ENCODE data around the gene TSPAN10. TPM values are rescaled to one million over a fixed set of nuclear protein-coding genes. Genes with fewer than 3 reads are reported as not detected.
A peak's percentile ranks its signal among the peaks of the same experiment; 100 is the strongest.

TSPAN10 gene
- total and polyA plus RNA-seq, 2 of the 13 experiments (the other 11 are each of a cell fraction or from before 2014, with no cell fraction given) = 0.54 to 0.75 TPM

- peak; percentile 75 for TF ChIP-seq CBFB (CRISPR knock-in tag; IDR thresholded peaks at IDR 0.05)
- peak; percentile 53; the same call in 1 of the 2 replicates for TF ChIP-seq CHD2 (IDR thresholded peaks at IDR 0.05; ENCODE audit: low read depth, low read length)
- no peak for TF ChIP-seq ZNF18 (CRISPR knock-in tag; IDR thresholded peaks at IDR 0.05; ENCODE audit: insufficient replicate concordance)
- TF ChIP-seq ZNF3 (CRISPR knock-in tag; IDR thresholded peaks at IDR 0.05) = no peak; the same call in 1 of the 2 replicates
- peak; percentile 59; the same call in 1 of the 2 replicates for TF ChIP-seq BORCS8-MEF2B (CRISPR knock-in tag; IDR thresholded peaks at IDR 0.05)
- TF ChIP-seq ZNF850 (CRISPR knock-in tag; conservative IDR thresholded peaks at IDR 0.05) = peak; percentile 45; the same call in 1 of the 2 replicates
- TF ChIP-seq RARA (CRISPR knock-in tag; IDR thresholded peaks at IDR 0.05) = no peak
- peak; percentile 88; the same call in 1 of the 2 replicates for TF ChIP-seq ZNF788 (CRISPR knock-in tag; IDR thresholded peaks at IDR 0.05; ENCODE audit: borderline replicate concordance)
- peak; percentile 91 for TF ChIP-seq NFAT5 (CRISPR knock-in tag; IDR thresholded peaks at IDR 0.05)
- peak; percentile 77; the same call in 1 of the 2 replicates for TF ChIP-seq MEIS2 (CRISPR knock-in tag; IDR thresholded peaks at IDR 0.05)
- peak; percentile 91 for TF ChIP-seq GMEB1 (CRISPR knock-in tag; IDR thresholded peaks at IDR 0.05; ENCODE audit: borderline replicate concordance)
- peak; percentile 94 for TF ChIP-seq ZNF274 (CRISPR knock-in tag; IDR thresholded peaks at IDR 0.05)
- 0 out of 2 replicates have a peak, but pooled peaks have one; percentile 3 for TF ChIP-seq MYPOP (CRISPR knock-in tag; IDR thresholded peaks at IDR 0.05)
- TF ChIP-seq ZNF790 (CRISPR knock-in tag; IDR thresholded peaks at IDR 0.05; ENCODE audit: borderline replicate concordance) = no peak; the same call in 1 of the 2 replicates
- TF ChIP-seq ZNF446 (CRISPR knock-in tag; IDR thresholded peaks at IDR 0.05) = peak; percentile 96
- TF ChIP-seq ARNTL (CRISPR knock-in tag; IDR thresholded peaks at IDR 0.05) = no peak
- TF ChIP-seq ZNF224 (CRISPR knock-in tag; IDR thresholded peaks at IDR 0.05) = 0 out of 2 replicates have a peak, but pooled peaks have one; percentile 15
- peak; percentile 52; the same call in 1 of the 2 replicates for TF ChIP-seq ARHGAP35 (CRISPR knock-in tag; IDR thresholded peaks at IDR 0.05; ENCODE audit: borderline replicate concordance)
- no peak; the same call in 1 of the 2 replicates for TF ChIP-seq ZNF333 (CRISPR knock-in tag; IDR thresholded peaks at IDR 0.05; ENCODE audit: borderline replicate concordance)
These were observed 29.6 kb downstream of the TSPAN10 start, which contains the start of the genes CCDC137 and OXLD1 (continued) for GRCh38 chr17:81666342-81667191.

All from HepG2 (cell line).